OCI-LY7 (cell line): Measurements from ENCODE around the gene COL13A1. TPM values are rescaled to one million over a fixed set of nuclear protein-coding genes. Genes with fewer than 3 reads are reported as not detected.

ENCODE experiments used
- BruUV-seq: library from RNA; stranded (reverse); fragments of 400-500 nt; replicated peaks from 2 replicates; lab custom pipeline; 2021; lab: Mats Ljungman, UMichigan
- CTCF ChIA-PET: fragments of 300-600 bp; sonication (Branson Sonifier 250); formaldehyde crosslinking; loops from one replicate; lab custom pipeline; 2022; ENCODE audit warnings: antibody characterized with exemption; ENCODE audit not compliant: unreplicated experiment; lab: Charles Lee
- POLR2A ChIA-PET: fragments of 300-600 bp; sonication (Branson Sonifier 250); formaldehyde crosslinking; loops from one replicate; lab custom pipeline; 2022; ENCODE audit warnings: antibody characterized with exemption; lab: Charles Lee
- DNase-seq: peaks from one replicate; pipeline ENCODE4 v3.0.0-alpha.2; 2015; ENCODE audit warnings: low spot score
- H2AFZ ChIP-seq: fragments of 200-600 bp; sonication (generic), shearing (Covaris generic); 2 replicates; pipeline ENCODE4 v1.6.1; 2014; ENCODE audit warnings: mild to moderate bottlenecking, antibody characterized with exemption, low read length, moderate library complexity
- H3K27ac ChIP-seq: fragments of 200-600 bp; sonication (generic); 2 replicates; pipeline ENCODE4 v1.5.1; 2014; ENCODE audit warnings: mixed run types, low read depth, mild to moderate bottlenecking, moderate library complexity, low read length, inconsistent platforms; ENCODE audit not compliant: poor library complexity, severe bottlenecking
- H3K36me3 ChIP-seq: fragments of 200-600 bp; sonication (generic); 2 replicates; pipeline ENCODE4 v1.6.1; 2014; ENCODE audit warnings: mild to moderate bottlenecking, antibody characterized with exemption, low read length, moderate library complexity, mixed read lengths; ENCODE audit not compliant: insufficient read depth
- H3K4me1 ChIP-seq: fragments of 200-600 bp; sonication (generic); 2 replicates; pipeline ENCODE4 v1.5.1; 2014; ENCODE audit warnings: mild to moderate bottlenecking, low read length; ENCODE audit not compliant: insufficient read depth, poor library complexity, severe bottlenecking
- H3K4me2 ChIP-seq: fragments of 200-600 bp; sonication (generic); 2 replicates; pipeline ENCODE4 v1.6.1; 2014; ENCODE audit warnings: mild to moderate bottlenecking, low read length
- H3K4me3 ChIP-seq: fragments of 200-600 bp; sonication (generic); 2 replicates; pipeline ENCODE4 v1.5.1; 2014; ENCODE audit warnings: mild to moderate bottlenecking, low read depth, low read length; ENCODE audit not compliant: poor library complexity, severe bottlenecking
- H3K79me2 ChIP-seq: fragments of 200-600 bp; sonication (generic); 2 replicates; pipeline ENCODE4 v1.6.1; 2016; ENCODE audit warnings: low read depth, mild to moderate bottlenecking, low read length, moderate library complexity, mixed read lengths; ENCODE audit not compliant: insufficient read depth
- H3K9me2 ChIP-seq: fragments of 200-600 bp; sonication (generic); 2 replicates; pipeline ENCODE4 v1.6.1; 2016; ENCODE audit warnings: mild to moderate bottlenecking, low read length, mixed read lengths; ENCODE audit not compliant: insufficient read depth
- H3K9me3 ChIP-seq: fragments of 200-600 bp; sonication (generic); 2 replicates; pipeline ENCODE4 v1.6.1; 2014; ENCODE audit warnings: mild to moderate bottlenecking, mixed run types, low read length, mixed read lengths
- H4K20me1 ChIP-seq: fragments of 200-600 bp; sonication (generic); 2 replicates; pipeline ENCODE4 v1.6.1; 2014; ENCODE audit warnings: mild to moderate bottlenecking, antibody characterized with exemption, low read length, moderate library complexity, mixed read lengths; ENCODE audit not compliant: insufficient read depth
- CTCF ChIP-seq: fragments of 200-600 bp; sonication (generic); conservative IDR thresholded peaks from 2 replicates; pipeline ENCODE4 v1.5.1; 2014; ENCODE audit warnings: mild to moderate bottlenecking, antibody characterized with exemption, low read length, moderate library complexity, mixed read lengths
- EZH2phosphoT487 ChIP-seq: fragments of 200-600 bp; sonication (generic); IDR thresholded peaks from 2 replicates; pipeline ENCODE4 v1.6.1; 2018; ENCODE audit warnings: low read depth, borderline replicate concordance, mild to moderate bottlenecking, mixed run types, antibody characterized with exemption, low read length, moderate library complexity, mixed read lengths
- intact Hi-C: fragments of 100-400 bp; cut with micrococcal nuclease; formaldehyde crosslinking; loops from one replicate; pipeline ENCODE4 v1.10.0; 2022; ENCODE audit not compliant: unreplicated experiment
- total RNA-seq, 2 experiments: library from RNA; depleted of rRNA in 1 of 2; stranded (reverse); fragments of >200 nt in 1 of 2; shearing (Covaris generic) in 1 of 2; gene quantifications; 2 replicates each; pipeline ENCODE4 v1.2.3, GENCODE V29; 2014 to 2022

COL13A1 gene
- total RNA-seq, 2 experiments from 2014 or later: 0.06 TPM; not detected in 1

- no TSS peak for BruUV-seq
Observed at GRCh38 chr10:69817078-69817581, 15.4 kb downstream of the COL13A1 start.

GRCh38 chr10:69818676-69819239 lies 17.1 kb downstream of the COL13A1 start:
- Histone ChIP-seq H3K36me3 (no peaks in the 10 kb centered on the region), H3K4me1 (no peaks in the 10 kb centered on the region), H3K4me3 (no peak overlapping the region), H3K27ac (no peak overlapping the region), H2AFZ (no peak overlapping the region), H3K79me2 (no peaks in the 10 kb centered on the region), H3K4me2 (no peak overlapping the region), H4K20me1 (no peaks in the 10 kb centered on the region), H3K9me2 (no peaks in the 10 kb centered on the region), H3K9me3 (no peaks in the 10 kb centered on the region)
- DNase-seq: no peak
- TF ChIP-seq CTCF: no peak
- TF ChIP-seq EZH2phosphoT487: no peak
- POLR2A ChIA-PET: no interaction called here
- CTCF ChIA-PET: no interaction called here
- BruUV-seq: no TSS peak
- intact Hi-C loops: no loop called here

More at GRCh38 chr10:69817078-69817581, 15.4 kb downstream of the COL13A1 start:
- no peak overlapping the region for H3K4me2 ChIP-seq
- H4K20me1 ChIP-seq: no peaks in the 10 kb centered on the region
- H3K9me3 ChIP-seq: no peaks in the 10 kb centered on the region
- no peaks in the 10 kb centered on the region for H3K79me2 ChIP-seq
- intact Hi-C loops: no loop called here
- TF ChIP-seq CTCF: no peak
- no peak overlapping the region for H2AFZ ChIP-seq
- ChIA-PET POLR2A (no interaction called here), CTCF (no interaction called here)
- DNase-seq: no peak
- no peaks in the 10 kb centered on the region for H3K9me2 ChIP-seq
- H3K27ac ChIP-seq: no peak overlapping the region
- no peak overlapping the region for H3K4me3 ChIP-seq
- H3K4me1 ChIP-seq: no peaks in the 10 kb centered on the region
- no peaks in the 10 kb centered on the region for H3K36me3 ChIP-seq

- no TSS peak for BruUV-seq
- no peak overlapping the region for H3K4me2 ChIP-seq
- no peaks in the 10 kb centered on the region for H3K9me3 ChIP-seq
- CTCF ChIA-PET: no interaction called here
- intact Hi-C loops: no loop called here
- no peaks in the 10 kb centered on the region for H3K4me1 ChIP-seq
- H2AFZ ChIP-seq: no peak overlapping the region
- no peaks in the 10 kb centered on the region for H3K36me3 ChIP-seq
- no peak overlapping the region for H3K27ac ChIP-seq
- no peak for DNase-seq
- H3K4me3 ChIP-seq: no peak overlapping the region
- no peaks in the 10 kb centered on the region for H4K20me1 ChIP-seq
- H3K79me2 ChIP-seq: no peaks in the 10 kb centered on the region
- POLR2A ChIA-PET: no interaction called here
- TF ChIP-seq EZH2phosphoT487 (no peak), CTCF (no peak)
- H3K9me2 ChIP-seq: no peaks in the 10 kb centered on the region
Observed at GRCh38 chr10:69819716-69820506, 18.2 kb downstream of the COL13A1 start.
